H7 (cell line): ENCODE measurements around the gene STXBP6. TPM values are rescaled to one million over a fixed set of nuclear protein-coding genes. Genes with fewer than 3 reads are reported as not detected.

Experiments used
- DNase-seq: peaks from one replicate; pipeline ENCODE4 v3.0.0; 2012
- H3K27me3 ChIP-seq: 2 replicates; pipeline ENCODE4 v1.6.0; 2011; ENCODE audit warnings: mild to moderate bottlenecking, low read length; ENCODE audit not compliant: control insufficient read depth, insufficient read depth
- H3K36me3 ChIP-seq: replicated peaks from 2 replicates; pipeline ENCODE4 v1.5.1; 2011; ENCODE audit warnings: low read length; ENCODE audit not compliant: control insufficient read depth, insufficient read depth
- H3K4me3 ChIP-seq: 2 replicates; pipeline ENCODE4 v1.5.1; 2011; ENCODE audit warnings: low read depth, mild to moderate bottlenecking, control low read depth, low read length, moderate library complexity; ENCODE audit not compliant: insufficient read depth
- total RNA-seq: library from RNA; depleted of rRNA; stranded (reverse); fragments of >200 nt; shearing (Covaris generic); gene quantifications from 2 replicates; pipeline ENCODE4 v1.2.3, GENCODE V29; 2014; rRNA removed

The STXBP6 gene
- total RNA-seq, result 1.0 and 1.2 TPM in 2 replicates

- H3K27me3 ChIP-seq, result peaks cover 42% of the 10 kb centered on the region
- DNase-seq, result peak; percentile 88
Measured at GRCh38 chr14:25049568-25050268, at the start of gene STXBP6. Gene STXBP6 (minus strand): TSS chr14:25050147. CDS start chr14:24974818, 75,329 bp downstream.

GRCh38 chr14:25097120-25097519 lies 47.2 kb upstream of the STXBP6 start:
- H3K27me3 ChIP-seq, result no peaks in the 10 kb centered on the region
- H3K4me3 ChIP-seq, result no peak overlapping the region
- no peaks in the 10 kb centered on the region for H3K36me3 ChIP-seq
- DNase-seq, result no peak

More at GRCh38 chr14:25049568-25050268, at the start of gene STXBP6:
- Histone ChIP-seq H3K36me3 (no peaks in the 10 kb centered on the region), H3K4me3 (peak within 1 kb of the TSS; percentile 49)

- no peaks in the 10 kb centered on the region for H3K27me3 ChIP-seq
- no peak for DNase-seq
- no peak overlapping the region for H3K4me3 ChIP-seq
- H3K36me3 ChIP-seq, result no peaks in the 10 kb centered on the region
Measured at GRCh38 chr14:25095736-25096437, 45.9 kb upstream of the STXBP6 start.

GRCh38 chr14:25094171-25094907 lies 44.4 kb upstream of the STXBP6 start:
- no peaks in the 10 kb centered on the region for H3K36me3 ChIP-seq
- no peak overlapping the region for H3K4me3 ChIP-seq
- H3K27me3 ChIP-seq, result no peaks in the 10 kb centered on the region
- no peak for DNase-seq

- no peaks in the 10 kb centered on the region for H3K27me3 ChIP-seq
- H3K36me3 ChIP-seq, result no peaks in the 10 kb centered on the region
- H3K4me3 ChIP-seq, result no peak overlapping the region
- no peak for DNase-seq
Measured at GRCh38 chr14:25092258-25092740, 42.4 kb upstream of the STXBP6 start.

- no peaks in the 10 kb centered on the region for H3K36me3 ChIP-seq
- H3K27me3 ChIP-seq, result no peaks in the 10 kb centered on the region
- no peak overlapping the region for H3K4me3 ChIP-seq
- no peak for DNase-seq
Measured at GRCh38 chr14:25090716-25091454, 40.9 kb upstream of the STXBP6 start.

GRCh38 chr14:25090256-25090655 lies 40.3 kb upstream of the STXBP6 start:
- no peaks in the 10 kb centered on the region for H3K27me3 ChIP-seq
- no peaks in the 10 kb centered on the region for H3K36me3 ChIP-seq
- no peak for DNase-seq
- H3K4me3 ChIP-seq, result no peak overlapping the region

- Histone ChIP-seq H3K36me3 (no peaks in the 10 kb centered on the region), H3K27me3 (no peaks in the 10 kb centered on the region), H3K4me3 (no peak overlapping the region)
- no peak for DNase-seq
Measured at GRCh38 chr14:25089496-25089895, 39.5 kb upstream of the STXBP6 start.

GRCh38 chr14:25086821-25087396 lies 37.0 kb upstream of the STXBP6 start:
- Histone ChIP-seq H3K27me3 (no peaks in the 10 kb centered on the region), H3K36me3 (no peaks in the 10 kb centered on the region), H3K4me3 (no peak overlapping the region)
- DNase-seq, result no peak

GRCh38 chr14:25086081-25086480 lies 36.1 kb upstream of the STXBP6 start:
- Histone ChIP-seq H3K36me3 (no peaks in the 10 kb centered on the region), H3K4me3 (no peak overlapping the region)
- DNase-seq, result no peak

GRCh38 chr14:25080682-25081081 lies 30.7 kb upstream of the STXBP6 start:
- no peak overlapping the region for H3K4me3 ChIP-seq
- H3K36me3 ChIP-seq, result no peaks in the 10 kb centered on the region
- DNase-seq, result no peak
- H3K27me3 ChIP-seq, result no peaks in the 10 kb centered on the region

More at GRCh38 chr14:25086081-25086480, 36.1 kb upstream of the STXBP6 start:
- H3K27me3 ChIP-seq, result no peaks in the 10 kb centered on the region

- Histone ChIP-seq H3K36me3 (no peaks in the 10 kb centered on the region), H3K4me3 (no peak overlapping the region), H3K27me3 (no peaks in the 10 kb centered on the region)
- no peak for DNase-seq
Measured at GRCh38 chr14:25079311-25079710, 29.4 kb upstream of the STXBP6 start.

- no peaks in the 10 kb centered on the region for H3K36me3 ChIP-seq
- no peak for DNase-seq
Measured at GRCh38 chr14:25074099-25074685, 24.2 kb upstream of the STXBP6 start.

More at GRCh38 chr14:25074099-25074685, 24.2 kb upstream of the STXBP6 start:
- no peak overlapping the region for H3K4me3 ChIP-seq
- no peaks in the 10 kb centered on the region for H3K27me3 ChIP-seq
